GM23338 (cell line): ENCODE measurements around the gene AMOTL1. TPM values are rescaled to one million over a fixed set of nuclear protein-coding genes. Genes with fewer than 3 reads are reported as not detected.

ENCODE experiments used
- ATAC-seq: fragments of 200-7000 bp; cut with Tn5 transposase; 3 replicates; pipeline ENCODE4 v1.9.1; 2020
- DNase-seq: peaks from one replicate; pipeline ENCODE4 v3.0.0-alpha.2; 2015; ENCODE audit warnings: low spot score
- H2AFZ ChIP-seq: fragments of 200-600 bp; sonication (generic); 2 replicates; pipeline ENCODE4 v1.8.0; 2016; ENCODE audit warnings: antibody characterized with exemption, mild to moderate bottlenecking, moderate library complexity
- H3F3A ChIP-seq: fragments of 200-600 bp; sonication (generic); replicated peaks from 2 replicates; pipeline ENCODE4 v1.8.0; 2017; ENCODE audit warnings: antibody characterized with exemption, mixed run types, low read depth
- H3K27ac ChIP-seq: fragments of 200-600 bp; sonication (generic); 2 replicates; pipeline ENCODE4 v1.6.1; 2016; ENCODE audit warnings: low read depth
- H3K27me3 ChIP-seq: fragments of 200-600 bp; sonication (generic); 2 replicates; pipeline ENCODE4 v1.8.0; 2016; ENCODE audit warnings: mild to moderate bottlenecking, mixed run types, moderate library complexity; ENCODE audit not compliant: insufficient read depth
- H3K36me3 ChIP-seq: fragments of 200-600 bp; sonication (generic); 2 replicates; pipeline ENCODE4 v1.8.0; 2016; ENCODE audit warnings: mild to moderate bottlenecking; ENCODE audit not compliant: insufficient read depth
- H3K4me1 ChIP-seq: fragments of 200-600 bp; sonication (generic); 2 replicates; pipeline ENCODE4 v1.8.0; 2016; ENCODE audit warnings: mild to moderate bottlenecking, moderate library complexity; ENCODE audit not compliant: insufficient read depth
- H3K4me2 ChIP-seq: fragments of 200-600 bp; sonication (generic); 2 replicates; pipeline ENCODE4 v1.7.1; 2017; ENCODE audit warnings: mixed run types
- H3K4me3 ChIP-seq: fragments of 200-600 bp; sonication (generic); 2 replicates; pipeline ENCODE4 v1.6.1; 2016; ENCODE audit warnings: mixed run types
- H3K79me2 ChIP-seq: fragments of 200-600 bp; sonication (generic); replicated peaks from 2 replicates; pipeline ENCODE4 v1.8.0; 2017; ENCODE audit warnings: mild to moderate bottlenecking; ENCODE audit not compliant: insufficient read depth
- H3K9me2 ChIP-seq: fragments of 200-600 bp; sonication (generic); 2 replicates; pipeline ENCODE4 v1.8.0; 2017; ENCODE audit not compliant: insufficient read depth
- H4K20me1 ChIP-seq: fragments of 200-600 bp; sonication (generic); replicated peaks from 2 replicates; pipeline ENCODE4 v1.8.0; 2017; ENCODE audit warnings: mild to moderate bottlenecking; ENCODE audit not compliant: insufficient read depth
- H3K27ac Mint-ChIP-seq: 2 replicates; pipeline ENCODE4 v1.8.0; 2020; ENCODE audit warnings: inconsistent platforms, mild to moderate bottlenecking, moderate library complexity, mixed read lengths
- H3K27me3 Mint-ChIP-seq: 3 replicates; pipeline ENCODE4 v1.8.0; 2022; ENCODE audit warnings: low read depth, mild to moderate bottlenecking, moderate library complexity, mixed read lengths, inconsistent platforms; ENCODE audit not compliant: insufficient read depth, poor library complexity
- H3K36me3 Mint-ChIP-seq: 3 replicates; pipeline ENCODE4 v1.8.0; 2021; ENCODE audit warnings: low read depth, mild to moderate bottlenecking, inconsistent platforms, moderate library complexity, mixed read lengths
- H3K4me1 Mint-ChIP-seq: 3 replicates; pipeline ENCODE4 v1.8.0; 2020; ENCODE audit warnings: mild to moderate bottlenecking, inconsistent platforms, mixed read lengths
- H3K4me3 Mint-ChIP-seq: 3 replicates; pipeline ENCODE4 v1.8.0; 2021; ENCODE audit warnings: moderate library complexity, mild to moderate bottlenecking, inconsistent platforms, mixed read lengths
- H3K9me3 Mint-ChIP-seq: 3 replicates; pipeline ENCODE4 v1.8.0; 2020; ENCODE audit warnings: moderate library complexity, mild to moderate bottlenecking, inconsistent platforms, mixed read lengths
- ETS1 ChIP-seq: IDR thresholded peaks from 2 replicates; pipeline ENCODE4 v1.6.1; 2016; ENCODE audit warnings: antibody characterized with exemption
- EZH2phosphoT487 ChIP-seq: fragments of 200-600 bp; sonication (generic); IDR thresholded peaks from one replicate; pipeline ENCODE4 v1.8.1; 2018; ENCODE audit warnings: antibody characterized with exemption; ENCODE audit not compliant: unreplicated experiment
- JUNB ChIP-seq: IDR thresholded peaks from one replicate; pipeline ENCODE4 v1.6.1; 2016; ENCODE audit warnings: antibody characterized with exemption; ENCODE audit not compliant: unreplicated experiment
- POLR2AphosphoS5 ChIP-seq: IDR thresholded peaks from 2 replicates; pipeline ENCODE4 v1.6.1; 2016; ENCODE audit warnings: antibody characterized with exemption, low read depth
- REST ChIP-seq: IDR thresholded peaks from one replicate; pipeline ENCODE4 v1.6.1; 2018; ENCODE audit warnings: antibody characterized with exemption; ENCODE audit not compliant: unreplicated experiment
- STAT1 ChIP-seq: IDR thresholded peaks from one replicate; pipeline ENCODE4 v1.6.1; 2016; ENCODE audit warnings: antibody characterized with exemption; ENCODE audit not compliant: unreplicated experiment
- ZNF114 ChIP-seq: fragments of 250-450 bp; sonication (Bioruptor Pico); IDR thresholded peaks from 2 replicates; pipeline ENCODE4 v1.5.0; 2020; ENCODE audit warnings: mild to moderate bottlenecking, moderate library complexity
- ZNF331 ChIP-seq: fragments of 250-450 bp; sonication (Bioruptor Pico); IDR thresholded peaks from 2 replicates; pipeline ENCODE4 v1.5.0; 2020; ENCODE audit warnings: low read depth, mild to moderate bottlenecking, moderate library complexity
- ZNF462 ChIP-seq: fragments of 250-450 bp; sonication (Bioruptor Pico); IDR thresholded peaks from 2 replicates; pipeline ENCODE4 v1.5.0; 2020; ENCODE audit warnings: mild to moderate bottlenecking, moderate library complexity
- polyA plus RNA-seq: library from polyadenylated mRNA; unstranded; fragments of >200 nt; fragmentation: Nextera tagmentation; extraction: Ambion mirVana; gene quantifications from 2 replicates; pipeline ENCODE4 v1.2.1, GENCODE V29; 2016
- total RNA-seq: library from RNA; depleted of rRNA; stranded (reverse); fragments of >200 nt; shearing (Covaris generic); gene quantifications from 2 replicates; pipeline ENCODE4 v1.2.3, GENCODE V29; 2014

The AMOTL1 gene
- total and polyA plus RNA-seq, 2 experiments from 2014 or later, result 4.3 to 18.7 TPM

GRCh38 chr11:94747146-94747545 lies 21.0 kb upstream of the AMOTL1 start:
- 0 out of 2 replicates have a peak, but pooled peaks cover 5% of the 10 kb centered on the region for H3K9me2 ChIP-seq
- H3K27me3 ChIP-seq, result peaks cover 8% of the 10 kb centered on the region; the same call in 1 of the 2 replicates
- TF ChIP-seq ETS1 (no peak), REST (no peak), ZNF114 (no peak), STAT1 (no peak)
- no peak for DNase-seq
- H3K4me3 ChIP-seq, result no peak overlapping the region
- H3K36me3 Mint-ChIP-seq, result no peaks in the 10 kb centered on the region
- no peaks in the 10 kb centered on the region for H3K79me2 ChIP-seq
- peaks cover 1% of the 10 kb centered on the region for H3K27me3 Mint-ChIP-seq
- peaks cover 29% of the 10 kb centered on the region for H3K4me1 Mint-ChIP-seq
- H3K27ac Mint-ChIP-seq, result no peak overlapping the region
- H3K36me3 ChIP-seq, result no peaks in the 10 kb centered on the region
- H3F3A ChIP-seq, result no peaks in the 10 kb centered on the region
- H3K9me3 Mint-ChIP-seq, result no peaks in the 10 kb centered on the region
- no peak overlapping the region for H3K4me2 ChIP-seq
- no peak overlapping the region for H3K4me3 Mint-ChIP-seq
- H2AFZ ChIP-seq, result no peak overlapping the region
- H3K27ac ChIP-seq, result no peak overlapping the region
- no peak for ATAC-seq
- H3K4me1 ChIP-seq, result peaks cover 3% of the 10 kb centered on the region; the same call in 1 of the 2 replicates
- H4K20me1 ChIP-seq, result no peaks in the 10 kb centered on the region

GRCh38 chr11:94747601-94748041 lies 20.5 kb upstream of the AMOTL1 start:
- peaks cover 3% of the 10 kb centered on the region; the same call in 1 of the 2 replicates for H3K4me1 ChIP-seq
- H3F3A ChIP-seq, result no peaks in the 10 kb centered on the region
- H3K79me2 ChIP-seq, result no peaks in the 10 kb centered on the region
- H3K4me3 Mint-ChIP-seq, result no peak overlapping the region
- no peaks in the 10 kb centered on the region for H4K20me1 ChIP-seq
- H3K4me3 ChIP-seq, result no peak overlapping the region
- peaks cover 4% of the 10 kb centered on the region; the same call in 1 of the 2 replicates for H3K27me3 ChIP-seq
- H3K27me3 Mint-ChIP-seq, result peaks cover 1% of the 10 kb centered on the region
- no peaks in the 10 kb centered on the region for H3K36me3 ChIP-seq
- H3K9me3 Mint-ChIP-seq, result no peaks in the 10 kb centered on the region
- H3K4me1 Mint-ChIP-seq, result peaks cover 29% of the 10 kb centered on the region
- H3K27ac ChIP-seq, result no peak overlapping the region
- DNase-seq (no peak), ATAC-seq (no peak)
- H3K36me3 Mint-ChIP-seq, result no peaks in the 10 kb centered on the region
- H3K27ac Mint-ChIP-seq, result no peak overlapping the region
- no peak overlapping the region for H3K4me2 ChIP-seq
- 0 out of 2 replicates have a peak, but pooled peaks cover 5% of the 10 kb centered on the region for H3K9me2 ChIP-seq
- no peak overlapping the region for H2AFZ ChIP-seq
- TF ChIP-seq EZH2phosphoT487, result no peak
- no peak for TF ChIP-seq ZNF114
- no peak for TF ChIP-seq JUNB
- no peak for TF ChIP-seq ETS1
- TF ChIP-seq ZNF462 (CRISPR knock-in tag), result no peak
- no peak for TF ChIP-seq POLR2AphosphoS5
- no peak for TF ChIP-seq ZNF331
